HG03378 (cell line): ENCODE measurements around the gene COQ10A.
A peak's percentile ranks its signal among the peaks of the same experiment; 100 is the strongest.
"Not testable (repeated sequence)": the region's sequence is repeated elsewhere in the genome, so short reads cannot be mapped to it uniquely, and the experiment has no call there.

ENCODE experiments used
- ATAC-seq: cut with Tn5 transposase; IDR thresholded peaks from one replicate; pipeline ENCODE4 v1.9.1; 2021; ENCODE audit warnings: mild to moderate bottlenecking, moderate library complexity; ENCODE audit not compliant: unreplicated experiment

Gene COQ10A

GRCh38 chr12:56242986-56243385, 23.8 kb upstream of the COQ10A start:
- ATAC-seq: no peak

- no peak for ATAC-seq
These were observed 23.0 kb upstream of the COQ10A start for GRCh38 chr12:56243731-56244181.

- ATAC-seq: no peak
These were observed 22.2 kb upstream of the COQ10A start for GRCh38 chr12:56244494-56244893.

GRCh38 chr12:56247923-56248322, 18.8 kb upstream of the COQ10A start:
- no peak for ATAC-seq

- ATAC-seq: no peak
These were observed 18.0 kb upstream of the COQ10A start for GRCh38 chr12:56248711-56249110.

- ATAC-seq: no peak
These were observed 14.1 kb upstream of the COQ10A start for GRCh38 chr12:56252649-56253048.

- no peak for ATAC-seq
These were observed 13.7 kb upstream of the COQ10A start for GRCh38 chr12:56253091-56253490.

GRCh38 chr12:56255671-56256070, 11.1 kb upstream of the COQ10A start:
- no peak for ATAC-seq

GRCh38 chr12:56256326-56256960, 10.3 kb upstream of the COQ10A start:
- ATAC-seq: no peak

- ATAC-seq: no peak
These were observed 9.7 kb upstream of the COQ10A start for GRCh38 chr12:56257071-56257470.

GRCh38 chr12:56257491-56258067, 9.2 kb upstream of the COQ10A start:
- ATAC-seq: no peak

GRCh38 chr12:56258068-56258819, 8.5 kb upstream of the COQ10A start, which contains the start of gene ANKRD52:
Gene ANKRD52, minus strand, starts transcription at chr12:56258384. Its CDS starts 115 bp downstream, at chr12:56258269.
- ATAC-seq: peak; percentile 63

GRCh38 chr12:56258820-56259183, 7.9 kb upstream of the COQ10A start:
- no peak for ATAC-seq

- ATAC-seq: no peak
These were observed 6.4 kb upstream of the COQ10A start for GRCh38 chr12:56260380-56260779.

GRCh38 chr12:56260921-56261320, 5.8 kb upstream of the COQ10A start:
- ATAC-seq: no peak

GRCh38 chr12:56261503-56262232, 5.1 kb upstream of the COQ10A start:
- no peak for ATAC-seq

GRCh38 chr12:56262955-56263354, 3.8 kb upstream of the COQ10A start:
- ATAC-seq: not testable (repeated sequence)

GRCh38 chr12:56266068-56266692, 562 bp upstream of the COQ10A start:
- ATAC-seq: not testable (repeated sequence)

- no peak for ATAC-seq
These were observed 815 bp downstream of the COQ10A start for GRCh38 chr12:56267443-56268071.

- ATAC-seq: no peak
These were observed 4.3 kb downstream of the COQ10A start for GRCh38 chr12:56271031-56271430.
